H1 (cell line): Measurements from ENCODE around the gene CEP350. TPM values are rescaled to one million over a fixed set of nuclear protein-coding genes. Genes with fewer than 3 reads are reported as not detected.

Experiments used
- CTCF ChIA-PET: fragments of 300-600 bp; sonication (Branson Sonifier 250); formaldehyde crosslinking; loops from one replicate; lab custom pipeline; 2021; ENCODE audit not compliant: partially characterized antibody; lab: Charles Lee
- POLR2A ChIA-PET: fragments of 300-600 bp; sonication (Branson Sonifier 250); formaldehyde crosslinking; loops from one replicate; lab custom pipeline; 2021; ENCODE audit warnings: inconsistent platforms; ENCODE audit not compliant: partially characterized antibody; lab: Charles Lee
- DNase-seq, 2 experiments: peaks; one replicate each; pipeline versions ENCODE4 v3.0.0 to v3.0.0-alpha.2; 2010 to 2022; ENCODE audit warnings: low spot score in 2 of 2, low read depth in 1 of 2, mixed read lengths in 1 of 2
- FAIRE-seq: peaks from 2 replicates; lab custom pipeline; 2011; peaks lifted over from hg19 to GRCh38; lab: Jason Lieb, UNC
- H2AFZ ChIP-seq: 2 replicates; pipeline ENCODE4 v1.8.1; 2012; ENCODE audit warnings: low read length, inconsistent platforms
- H2AK5ac ChIP-seq: 2 replicates; pipeline ENCODE4 v1.6.1; 2013; ENCODE audit warnings: low read depth, low read length
- H2BK120ac ChIP-seq: replicated peaks from 2 replicates; pipeline ENCODE3; 2013; ENCODE audit warnings: low read depth, low read length, inconsistent platforms
- H2BK12ac ChIP-seq: 2 replicates; pipeline ENCODE4 v1.6.1; 2013; ENCODE audit warnings: low read depth, low read length
- H2BK15ac ChIP-seq: 2 replicates; pipeline ENCODE4 v1.6.1; 2013; ENCODE audit warnings: low read length
- H2BK20ac ChIP-seq: 2 replicates; pipeline ENCODE4 v1.6.1; 2013; ENCODE audit warnings: low read length
- H2BK5ac ChIP-seq: 2 replicates; pipeline ENCODE4 v1.6.1; 2013; ENCODE audit warnings: low read depth, low read length
- H3K14ac ChIP-seq: 2 replicates; pipeline ENCODE4 v1.6.1; 2013; ENCODE audit warnings: inconsistent platforms; ENCODE audit not compliant: insufficient read length
- H3K18ac ChIP-seq: 2 replicates; pipeline ENCODE4 v1.6.1; 2013; ENCODE audit warnings: low read length; ENCODE audit errors: extremely low read depth
- H3K23ac ChIP-seq: 2 replicates; pipeline ENCODE4 v1.6.1; 2013; ENCODE audit warnings: inconsistent platforms; ENCODE audit not compliant: insufficient read length
- H3K23me2 ChIP-seq: 2 replicates; pipeline ENCODE4 v1.6.1; 2013; ENCODE audit warnings: low read depth, low read length
- H3K27ac ChIP-seq: 2 replicates; pipeline ENCODE4 v1.6.1; 2011; ENCODE audit warnings: low read depth, low read length, inconsistent platforms
- H3K27me3 ChIP-seq, 4 experiments: replicated peaks in 1 of 4; 1 replicate in 1 of 4; 2 replicates in 3 of 4; pipeline versions ENCODE4 v1.6.1 to v1.8.1; 2011 to 2013; ENCODE audit warnings: low read length in 3 of 4, mild to moderate bottlenecking in 3 of 4, inconsistent platforms in 2 of 4, mixed read lengths in 2 of 4, moderate library complexity in 1 of 4; ENCODE audit not compliant: control insufficient read depth in 3 of 4, insufficient read depth in 3 of 4; ENCODE audit errors: extremely low read depth in 1 of 4
- H3K36me3 ChIP-seq, 4 experiments: 2 replicates each; pipeline versions ENCODE4 v1.6.1 to v1.8.1; 2011 to 2013; ENCODE audit warnings: mild to moderate bottlenecking in 4 of 4, low read length in 3 of 4, moderate library complexity in 2 of 4, control low read depth in 1 of 4, inconsistent platforms in 1 of 4; ENCODE audit not compliant: insufficient read depth in 4 of 4, control insufficient read depth in 2 of 4
- H3K4ac ChIP-seq: replicated peaks from 2 replicates; pipeline ENCODE3; 2013; ENCODE audit warnings: low read length, low read depth, mixed read lengths, inconsistent platforms; ENCODE audit not compliant: insufficient read length
- H3K4me1 ChIP-seq, 4 experiments: replicated peaks in 1 of 4; 1 replicate in 1 of 4; 2 replicates in 3 of 4; pipeline versions ENCODE4 v1.6.1 to v1.8.1; 2011 to 2013; ENCODE audit warnings: low read length in 3 of 4, inconsistent platforms in 2 of 4, mixed read lengths in 1 of 4; ENCODE audit not compliant: insufficient read depth in 4 of 4, control insufficient read depth in 3 of 4
- H3K4me2 ChIP-seq, 2 experiments: 2 replicates each; pipeline versions ENCODE4 v1.6.1 to v1.8.1; 2011 to 2013; ENCODE audit warnings: low read depth in 2 of 2, low read length in 2 of 2, control low read depth in 1 of 2, inconsistent platforms in 1 of 2, mild to moderate bottlenecking in 1 of 2; ENCODE audit not compliant: insufficient read depth in 1 of 2
- H3K4me3 ChIP-seq, 4 experiments: fragments of 200-600, 300-600 bp in 1 of 4; sonication (generic), shearing (Covaris generic), sonication (Bioruptor Twin) in 1 of 4; 2 replicates each; pipeline versions ENCODE4 v1.5.1 to v1.8.1; 2011 to 2016; ENCODE audit warnings: low read length in 4 of 4, low read depth in 3 of 4, control low read depth in 2 of 4, inconsistent platforms in 2 of 4, mild to moderate bottlenecking in 2 of 4, mixed read lengths in 1 of 4, moderate library complexity in 1 of 4; ENCODE audit not compliant: insufficient read depth in 2 of 4; ENCODE audit errors: extremely low read depth in 1 of 4
- H3K56ac ChIP-seq: replicated peaks from 2 replicates; pipeline ENCODE3; 2013; ENCODE audit warnings: low read depth, mild to moderate bottlenecking, mixed read lengths, low read length, inconsistent platforms; ENCODE audit not compliant: insufficient read length
- H3K79me1 ChIP-seq: 2 replicates; pipeline ENCODE4 v1.6.1; 2013; ENCODE audit warnings: low read depth, low read length, control low read depth
- H3K79me2 ChIP-seq, 2 experiments: 2 replicates each; pipeline versions ENCODE4 v1.6.1 to v1.8.1; 2012 to 2013; ENCODE audit warnings: low read length in 2 of 2, mild to moderate bottlenecking in 2 of 2, inconsistent platforms in 1 of 2; ENCODE audit not compliant: insufficient read depth in 2 of 2, control insufficient read depth in 1 of 2
- H3K9ac ChIP-seq, 4 experiments: replicated peaks in 1 of 4; 1 replicate in 1 of 4; 2 replicates in 3 of 4; pipeline versions ENCODE4 v1.6.1 to v1.8.1; 2011 to 2013; ENCODE audit warnings: low read depth in 3 of 4, low read length in 3 of 4, control low read depth in 2 of 4, mild to moderate bottlenecking in 2 of 4, moderate library complexity in 2 of 4, inconsistent platforms in 1 of 4; ENCODE audit errors: extremely low read depth in 1 of 4
- H3K9me3 ChIP-seq, 2 experiments: 2 replicates each; pipeline versions ENCODE4 v1.6.1 to v1.8.1; 2012 to 2013; ENCODE audit warnings: mild to moderate bottlenecking in 2 of 2, moderate library complexity in 2 of 2, control low read depth in 1 of 2, inconsistent platforms in 1 of 2, low read depth in 1 of 2, low read length in 1 of 2, mixed read lengths in 1 of 2; ENCODE audit not compliant: insufficient read depth in 2 of 2
- H4K20me1 ChIP-seq, 2 experiments: replicated peaks in 1 of 2; 2 replicates each; pipeline versions ENCODE3 to v1.8.1; 2011 to 2013; ENCODE audit warnings: inconsistent platforms in 2 of 2, low read length in 2 of 2, mild to moderate bottlenecking in 1 of 2; ENCODE audit not compliant: insufficient read depth in 2 of 2, control insufficient read depth in 1 of 2
- H4K5ac ChIP-seq: 2 replicates; pipeline ENCODE4 v1.6.1; 2013; ENCODE audit warnings: low read length, low read depth, mixed read lengths, inconsistent platforms; ENCODE audit not compliant: insufficient read length
- H4K8ac ChIP-seq: 2 replicates; pipeline ENCODE4 v1.8.0; 2013; ENCODE audit warnings: mild to moderate bottlenecking, moderate library complexity, low read length, inconsistent platforms; ENCODE audit not compliant: insufficient read depth; ENCODE audit errors: extremely low read depth
- H4K91ac ChIP-seq: replicated peaks from 2 replicates; pipeline ENCODE3; 2013; ENCODE audit warnings: low read length, mixed read lengths, inconsistent platforms; ENCODE audit not compliant: insufficient read length
- ASH2L ChIP-seq: fragments of 200-600, 300-600 bp; sonication (generic); IDR thresholded peaks from one replicate; pipeline ENCODE4 v1.7.1; 2017; ENCODE audit warnings: low read length
- EGR1 ChIP-seq: IDR thresholded peaks from 2 replicates; pipeline ENCODE4 v1.6.1; 2011; ENCODE audit warnings: low read depth, low read length, borderline replicate concordance
- POLR2A ChIP-seq, 2 experiments: IDR thresholded peaks; 1 replicate in 1 of 2; 2 replicates in 1 of 2; pipeline ENCODE4 v1.6.1; 2011; ENCODE audit warnings: low read depth in 2 of 2, low read length in 2 of 2, mild to moderate bottlenecking in 2 of 2; ENCODE audit errors: control extremely low read depth in 1 of 2
- WGBS, 2 experiments: shearing (Covaris generic) in 1 of 2; methylation state at CpG; one replicate each; pipeline versions ENCODE4 v1.1.6 to v1.1.7; 2013 to 2015; ENCODE audit warnings: low lambda C conversion rate in 2 of 2, mixed read lengths in 2 of 2, inconsistent platforms in 1 of 2, low coverage in 1 of 2, missing lambda C conversion rate in 1 of 2; ENCODE audit not compliant: insufficient replicate concordance in 2 of 2, insufficient coverage in 1 of 2, insufficient read length in 1 of 2; ENCODE audit errors: extremely low coverage in 1 of 2, missing lambda C conversion rate in 1 of 2; 5-methylcytosine and 5-hydroxymethylcytosine counted together
- polyA plus RNA-seq, 7 experiments: library from polyadenylated mRNA; depleted of rRNA in 3 of 7; stranded (reverse) in 5 of 7; unstranded in 2 of 7; fragments of >200 nt in 5 of 7; fragments of 200-250 nt in 2 of 7; gene quantifications; 1 replicate in 5 of 7; 2 replicates in 1 of 7; 4 replicates in 1 of 7; pipeline versions ENCODE4 v1.2.1 to v1.2.3, GENCODE V29; 2011 to 2013; ENCODE audit warnings: missing spikeins in 2 of 7, mixed read lengths in 2 of 7
- total RNA-seq: library from RNA; stranded (reverse); fragmentation: NEBNext Ultra II Directional; extraction: Animal tissue kit (Norgen Biotek cat#: 25700); gene quantifications from 2 replicates; pipeline ENCODE4 v1.2.1, GENCODE V29; 2021

CEP350 gene
- total and polyA plus RNA-seq, 2 of the 8 experiments (the other 6 are each of a cell fraction or from before 2014, with no cell fraction given), result 5.6 to 39.4 TPM

GRCh38 chr1:180040034-180040433 lies 85.4 kb downstream of the CEP350 start:
- no peaks in the 10 kb centered on the region for H3K79me2 ChIP-seq
- 84% methylated on average over 3 of the region's 3 CpGs; no CpG with 5 or more reads in 1 of the 2 experiments for WGBS, 2 experiments
- H3K56ac ChIP-seq, result no peak overlapping the region
- no peaks in the 10 kb centered on the region for H3K4me1 ChIP-seq
- no peak overlapping the region for H3K27ac ChIP-seq
- TF ChIP-seq ASH2L, result no peak
- no peak for TF ChIP-seq EGR1
- no peak for TF ChIP-seq POLR2A (IDR thresholded peaks at IDR 0.05; ENCODE audit: control extremely low read depth in 1 of 2, low read depth in 2 of 2, low read length in 2 of 2)
- TF ChIP-seq, all 59 proteins: peak for 0
- Histone ChIP-seq H3K23me2 (no peaks in the 10 kb centered on the region), H3K36me3 (peaks cover 4 to 42% (median 22%) of the 10 kb centered on the region in 4 experiments; a peak in 7 of 8 replicates), H2BK12ac (no peak overlapping the region), H3K23ac (no peak overlapping the region), H3K4ac (no peak overlapping the region), H3K9me3 (no peaks in the 10 kb centered on the region), H3K9ac (no peak overlapping the region), H4K91ac (no peak overlapping the region), H4K5ac (no peak overlapping the region), H3K14ac (no peak overlapping the region), H2BK5ac (no peak overlapping the region), H2BK15ac (no peak overlapping the region), H3K27me3 (no peaks in the 10 kb centered on the region), H3K4me2 (no peak overlapping the region), H3K4me3 (no peak overlapping the region), H3K18ac (no peak overlapping the region), H4K8ac (no peak overlapping the region), H2AK5ac (no peak overlapping the region), H2BK20ac (no peak overlapping the region), H2BK120ac (no peak overlapping the region), H2AFZ (no peak overlapping the region), H3K79me1 (no peaks in the 10 kb centered on the region), H4K20me1 (no peaks in the 10 kb centered on the region)
- FAIRE-seq (no peak), DNase-seq (no peak)
- ChIA-PET CTCF (no interaction called here), POLR2A (no interaction called here)
